G401 (cell line): ENCODE measurements around the gene TMEM179. TPM values are rescaled to one million over a fixed set of nuclear protein-coding genes. Genes with fewer than 3 reads are reported as not detected.

ENCODE experiments used
- DNase-seq: peaks from one replicate; pipeline ENCODE4 v3.0.0-alpha.2; 2015; ENCODE audit warnings: low spot score
- in situ Hi-C: cut with HindIII; loops from 2 replicates; pipeline ENCODE4 v1.10.0; 2016; ENCODE audit warnings: low sequenced_read_pairs, mixed read lengths
- total RNA-seq: library from RNA; depleted of rRNA; stranded (reverse); fragments of >200 nt; shearing (Covaris generic); gene quantifications from 2 replicates; pipeline ENCODE4 v1.2.3, GENCODE V29; 2014

Gene TMEM179
- total RNA-seq, 1 experiment from 2014 or later = not detected

- in situ Hi-C loops = no loop called here
- DNase-seq = no peak
These were observed 52.5 kb downstream of the TMEM179 start for GRCh38 chr14:104551851-104552737.

- in situ Hi-C loops = no loop called here
- no peak for DNase-seq
These were observed 53.5 kb downstream of the TMEM179 start for GRCh38 chr14:104550861-104551728.

GRCh38 chr14:104550340-104550860 is 54.2 kb downstream of the TMEM179 start:
- in situ Hi-C loops = no loop called here
- no peak for DNase-seq

- in situ Hi-C loops = no loop called here
- no peak for DNase-seq
These were observed 54.8 kb downstream of the TMEM179 start for GRCh38 chr14:104549536-104550339.

- in situ Hi-C loops = no loop called here
- no peak for DNase-seq
These were observed 55.6 kb downstream of the TMEM179 start for GRCh38 chr14:104548802-104549535.

GRCh38 chr14:104547998-104548700 is 56.4 kb downstream of the TMEM179 start:
- in situ Hi-C loops = no loop called here
- DNase-seq = no peak

GRCh38 chr14:104547310-104547997 is 57.1 kb downstream of the TMEM179 start:
- in situ Hi-C loops = no loop called here
- no peak for DNase-seq

- in situ Hi-C loops = no loop called here
- DNase-seq = no peak
These were observed 57.8 kb downstream of the TMEM179 start for GRCh38 chr14:104546591-104547309.

- in situ Hi-C loops = no loop called here
- DNase-seq = no peak
These were observed 58.5 kb downstream of the TMEM179 start for GRCh38 chr14:104545942-104546501.

GRCh38 chr14:104545151-104545941 is 59.2 kb downstream of the TMEM179 start:
- in situ Hi-C loops = no loop called here
- DNase-seq = peak; percentile 68

GRCh38 chr14:104544362-104544961 is 60.1 kb downstream of the TMEM179 start:
- no peak for DNase-seq
- in situ Hi-C loops = no loop called here

GRCh38 chr14:104542871-104543830 is 61.4 kb downstream of the TMEM179 start:
- no peak for DNase-seq
- in situ Hi-C loops = no loop called here

- DNase-seq = no peak
- in situ Hi-C loops = no loop called here
These were observed 62.6 kb downstream of the TMEM179 start for GRCh38 chr14:104541905-104542465.
